H9 (cell line): Measurements from ENCODE around the gene BCAS3. TPM values are rescaled to one million over a fixed set of nuclear protein-coding genes. Genes with fewer than 3 reads are reported as not detected.
"Not testable (repeated sequence)": the region's sequence is repeated elsewhere in the genome, so short reads cannot be mapped to it uniquely, and the experiment has no call there.

Experiments
- DNase-seq: peaks from one replicate; pipeline ENCODE4 v3.0.0-alpha.2; 2017
- H2AFZ ChIP-seq: one replicate; pipeline ENCODE4 v1.6.1; 2013; ENCODE audit warnings: mild to moderate bottlenecking, low read length, control low read depth, moderate library complexity
- H2AK5ac ChIP-seq: 2 replicates; pipeline ENCODE4 v1.6.1; 2013; ENCODE audit warnings: low read length, control low read depth, mixed read lengths; ENCODE audit not compliant: insufficient read length
- H2BK120ac ChIP-seq: one replicate; pipeline ENCODE4 v1.6.1; 2013; ENCODE audit warnings: low read depth, mild to moderate bottlenecking, low read length, control low read depth, inconsistent platforms; ENCODE audit not compliant: poor library complexity, severe bottlenecking
- H2BK12ac ChIP-seq: 2 replicates; pipeline ENCODE4 v1.6.1; 2013; ENCODE audit warnings: low read length, control low read depth, mixed read lengths, low read depth; ENCODE audit not compliant: insufficient read length
- H2BK15ac ChIP-seq: 2 replicates; pipeline ENCODE4 v1.6.1; 2013; ENCODE audit warnings: low read depth, low read length, control low read depth
- H2BK20ac ChIP-seq: one replicate; pipeline ENCODE4 v1.6.1; 2013; ENCODE audit warnings: low read depth, mild to moderate bottlenecking, low read length, control low read depth, inconsistent platforms; ENCODE audit not compliant: poor library complexity, severe bottlenecking
- H2BK5ac ChIP-seq: 2 replicates; pipeline ENCODE4 v1.6.1; 2013; ENCODE audit warnings: low read length, control low read depth, mixed read lengths; ENCODE audit not compliant: insufficient read length
- H3K14ac ChIP-seq: 2 replicates; pipeline ENCODE4 v1.6.1; 2013; ENCODE audit warnings: low read length, control low read depth; ENCODE audit not compliant: insufficient read depth
- H3K18ac ChIP-seq: 2 replicates; pipeline ENCODE4 v1.6.1; 2013; ENCODE audit warnings: low read depth, mild to moderate bottlenecking, mixed read lengths, low read length, control low read depth; ENCODE audit not compliant: insufficient read length
- H3K23ac ChIP-seq: 2 replicates; pipeline ENCODE4 v1.6.1; 2013; ENCODE audit warnings: low read length, control low read depth, mixed read lengths, low read depth; ENCODE audit not compliant: insufficient read length
- H3K23me2 ChIP-seq: 2 replicates; pipeline ENCODE4 v1.6.1; 2013; ENCODE audit warnings: low read depth, mild to moderate bottlenecking, mixed read lengths, low read length, control low read depth; ENCODE audit not compliant: insufficient read length, poor library complexity, severe bottlenecking
- H3K27ac ChIP-seq: 2 replicates; pipeline ENCODE4 v1.5.1; 2013; ENCODE audit warnings: low read length, control low read depth, mixed read lengths, low read depth; ENCODE audit not compliant: insufficient read length
- H3K27me3 ChIP-seq: 2 replicates; pipeline ENCODE4 v1.6.1; 2013; ENCODE audit warnings: low read length, control low read depth, inconsistent platforms; ENCODE audit not compliant: insufficient read depth
- H3K4ac ChIP-seq: 2 replicates; pipeline ENCODE4 v1.6.1; 2013; ENCODE audit warnings: low read depth, mild to moderate bottlenecking, control low read depth, inconsistent platforms, low read length, moderate library complexity
- H3K4me1 ChIP-seq: 2 replicates; pipeline ENCODE4 v1.6.1; 2013; ENCODE audit warnings: low read length, control low read depth, inconsistent platforms; ENCODE audit not compliant: insufficient read depth
- H3K4me2 ChIP-seq: 2 replicates; pipeline ENCODE4 v1.6.1; 2013; ENCODE audit warnings: low read length, control low read depth, mixed read lengths; ENCODE audit not compliant: insufficient read length, insufficient read depth
- H3K56ac ChIP-seq: 2 replicates; pipeline ENCODE4 v1.6.1; 2013; ENCODE audit warnings: low read depth, mild to moderate bottlenecking, mixed read lengths, low read length, control low read depth; ENCODE audit not compliant: insufficient read length
- H3K79me1 ChIP-seq: 2 replicates; pipeline ENCODE4 v1.6.1; 2013; ENCODE audit warnings: low read depth, mild to moderate bottlenecking, moderate library complexity, low read length, control low read depth, inconsistent platforms; ENCODE audit not compliant: insufficient read depth, poor library complexity, severe bottlenecking
- H3K79me2 ChIP-seq: 2 replicates; pipeline ENCODE4 v1.6.1; 2013; ENCODE audit warnings: low read length, control low read depth, inconsistent platforms; ENCODE audit not compliant: insufficient read depth
- H3K9ac ChIP-seq: 2 replicates; pipeline ENCODE4 v1.6.1; 2013; ENCODE audit warnings: low read length, control low read depth, mixed read lengths; ENCODE audit not compliant: insufficient read length; ENCODE audit errors: extremely low read depth
- H3K9me3 ChIP-seq: one replicate; pipeline ENCODE4 v1.6.1; 2013; ENCODE audit warnings: low read depth, low read length, inconsistent platforms; ENCODE audit not compliant: control insufficient read depth
- H3T11ph ChIP-seq: one replicate; pipeline ENCODE4 v1.6.1; 2013; ENCODE audit warnings: mild to moderate bottlenecking, low read length, control low read depth, inconsistent platforms
- H4K20me1 ChIP-seq: one replicate; pipeline ENCODE4 v1.6.1; 2013; ENCODE audit not compliant: control insufficient read depth, insufficient read length, insufficient read depth
- H4K5ac ChIP-seq: 2 replicates; pipeline ENCODE4 v1.6.1; 2013; ENCODE audit warnings: low read depth, mild to moderate bottlenecking, mixed read lengths, low read length, control low read depth; ENCODE audit not compliant: insufficient read length
- H4K8ac ChIP-seq: replicated peaks from 2 replicates; pipeline ENCODE4 v1.6.1; 2013; ENCODE audit warnings: low read length, control low read depth, mixed read lengths, low read depth; ENCODE audit not compliant: insufficient read length
- H4K91ac ChIP-seq: 2 replicates; pipeline ENCODE4 v1.6.1; 2013; ENCODE audit warnings: low read depth, mild to moderate bottlenecking, moderate library complexity, mixed read lengths, low read length, control low read depth; ENCODE audit not compliant: insufficient read length
- H3K27ac Mint-ChIP-seq, 3 experiments: 2 replicates in 2 of 3; 3 replicates in 1 of 3; pipeline ENCODE4 v1.8.0; 2020 to 2021; ENCODE audit warnings: mixed read lengths in 3 of 3, mild to moderate bottlenecking in 1 of 3, moderate library complexity in 1 of 3
- H3K27me3 Mint-ChIP-seq: 2 replicates; pipeline ENCODE4 v1.8.0; 2021; ENCODE audit warnings: low read depth, mild to moderate bottlenecking, moderate library complexity, mixed read lengths
- H3K36me3 Mint-ChIP-seq, 3 experiments: 2 replicates in 2 of 3; 3 replicates in 1 of 3; pipeline ENCODE4 v1.8.0; 2020 to 2021; ENCODE audit warnings: low read depth in 3 of 3, mixed read lengths in 3 of 3; ENCODE audit not compliant: insufficient read depth in 1 of 3
- H3K4me1 Mint-ChIP-seq, 2 experiments: 2 replicates each; pipeline ENCODE4 v1.8.0; 2020; ENCODE audit warnings: mixed read lengths in 2 of 2
- H3K4me3 Mint-ChIP-seq, 2 experiments: 2 replicates in 1 of 2; 3 replicates in 1 of 2; pipeline ENCODE4 v1.8.0; 2020 to 2021; ENCODE audit warnings: mild to moderate bottlenecking in 2 of 2, mixed read lengths in 2 of 2, moderate library complexity in 1 of 2
- H3K9me3 Mint-ChIP-seq, 2 experiments: 2 replicates in 1 of 2; 3 replicates in 1 of 2; pipeline ENCODE4 v1.8.0; 2020; ENCODE audit warnings: mild to moderate bottlenecking in 2 of 2, mixed read lengths in 2 of 2, moderate library complexity in 1 of 2
- WGBS: extraction: QIAGEN DNeasy Blood & Tissue Kit; methylation state at CpG from one replicate; pipeline ENCODE4 v1.1.7; 2013; ENCODE audit warnings: missing lambda C conversion rate, low lambda C conversion rate, mixed read lengths; ENCODE audit not compliant: insufficient read length; ENCODE audit errors: extremely low coverage; 5-methylcytosine and 5-hydroxymethylcytosine counted together
- total RNA-seq: library from RNA; stranded (reverse); gene quantifications from 2 replicates; pipeline ENCODE4 v1.2.1, GENCODE V29; 2021
- TF ChIP-seq, protein P1 (sequence below): fragments of 200-600 bp; sonication (generic); conservative IDR thresholded peaks from 3 replicates; pipeline ENCODE4 v1.8.0; 2021; ENCODE audit warnings: antibody characterized with exemption, mild to moderate bottlenecking

BCAS3 gene
- total RNA-seq, 1 experiment from 2014 or later: 22.4 TPM

- H3K27ac Mint-ChIP-seq: no peak overlapping the region; a peak in 1 of 7 replicates
Measured at GRCh38 chr17:60971515-60972369, 294.1 kb downstream of the BCAS3 start.

GRCh38 chr17:60976861-60977260, 299.2 kb downstream of the BCAS3 start:
- H2BK5ac ChIP-seq, H3K79me2 ChIP-seq, H3K9ac ChIP-seq, H3K27me3 Mint-ChIP-seq, H3K4me3 Mint-ChIP-seq, H2AFZ ChIP-seq, H3K23me2 ChIP-seq, H3K27me3 ChIP-seq, H3K36me3 Mint-ChIP-seq, H3K27ac Mint-ChIP-seq, H3T11ph ChIP-seq, H3K79me1 ChIP-seq, H4K20me1 ChIP-seq, H4K8ac ChIP-seq, H2AK5ac ChIP-seq, H3K14ac ChIP-seq, H3K56ac ChIP-seq, H3K4me1 ChIP-seq, DNase-seq, H3K27ac ChIP-seq, H4K91ac ChIP-seq, H2BK20ac ChIP-seq, H3K23ac ChIP-seq, H3K9me3 ChIP-seq, H3K4me1 Mint-ChIP-seq, H2BK12ac ChIP-seq, H2BK15ac ChIP-seq, H4K5ac ChIP-seq, H3K18ac ChIP-seq, H2BK120ac ChIP-seq, H3K4me2 ChIP-seq, H3K4ac ChIP-seq: not testable (repeated sequence)
- peaks cover 7 to 10% of the 10 kb centered on the region in 2 experiments; a peak in 4 of 5 replicates for H3K9me3 Mint-ChIP-seq
- WGBS: no CpG with 5 or more reads among the region's 23 CpGs

More at GRCh38 chr17:60971515-60972369, 294.1 kb downstream of the BCAS3 start:
- Histone ChIP-seq H3K79me2 (no peaks in the 10 kb centered on the region), H2AK5ac (no peak overlapping the region), H3K79me1 (no peaks in the 10 kb centered on the region), H3K14ac (no peak overlapping the region), H2BK15ac (no peak overlapping the region), H2AFZ (no peak overlapping the region), H3T11ph (no peak overlapping the region), H3K9me3 (no peaks in the 10 kb centered on the region), H3K56ac (no peak overlapping the region), H2BK20ac (no peak overlapping the region), H3K9ac (no peak overlapping the region), H3K27ac (no peak overlapping the region), H3K18ac (no peak overlapping the region), H2BK120ac (no peak overlapping the region), H4K91ac (no peak overlapping the region), H2BK5ac (no peak overlapping the region), H4K8ac (no peak overlapping the region), H3K27me3 (no peaks in the 10 kb centered on the region), H3K4ac (no peak overlapping the region), H3K23ac (no peak overlapping the region), H3K4me2 (no peak overlapping the region), H4K5ac (no peak overlapping the region), H3K23me2 (no peaks in the 10 kb centered on the region), H3K4me1 (no peaks in the 10 kb centered on the region), H2BK12ac (no peak overlapping the region), H4K20me1 (no peaks in the 10 kb centered on the region)
- TF ChIP-seq, protein P1, sequence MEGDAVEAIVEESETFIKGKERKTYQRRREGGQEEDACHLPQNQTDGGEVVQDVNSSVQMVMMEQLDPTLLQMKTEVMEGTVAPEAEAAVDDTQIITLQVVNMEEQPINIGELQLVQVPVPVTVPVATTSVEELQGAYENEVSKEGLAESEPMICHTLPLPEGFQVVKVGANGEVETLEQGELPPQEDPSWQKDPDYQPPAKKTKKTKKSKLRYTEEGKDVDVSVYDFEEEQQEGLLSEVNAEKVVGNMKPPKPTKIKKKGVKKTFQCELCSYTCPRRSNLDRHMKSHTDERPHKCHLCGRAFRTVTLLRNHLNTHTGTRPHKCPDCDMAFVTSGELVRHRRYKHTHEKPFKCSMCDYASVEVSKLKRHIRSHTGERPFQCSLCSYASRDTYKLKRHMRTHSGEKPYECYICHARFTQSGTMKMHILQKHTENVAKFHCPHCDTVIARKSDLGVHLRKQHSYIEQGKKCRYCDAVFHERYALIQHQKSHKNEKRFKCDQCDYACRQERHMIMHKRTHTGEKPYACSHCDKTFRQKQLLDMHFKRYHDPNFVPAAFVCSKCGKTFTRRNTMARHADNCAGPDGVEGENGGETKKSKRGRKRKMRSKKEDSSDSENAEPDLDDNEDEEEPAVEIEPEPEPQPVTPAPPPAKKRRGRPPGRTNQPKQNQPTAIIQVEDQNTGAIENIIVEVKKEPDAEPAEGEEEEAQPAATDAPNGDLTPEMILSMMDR: peak; percentile 82
- Mint-ChIP-seq H3K36me3 (peaks cover 0 to 18% (median 3%) of the 10 kb centered on the region in 3 experiments; a peak in 4 of 7 replicates), H3K27me3 (no peaks in the 10 kb centered on the region), H3K4me1 (peaks cover 4 to 10% of the 10 kb centered on the region in 2 experiments), H3K4me3 (no peak overlapping the region), H3K9me3 (peaks cover 8 to 10% of the 10 kb centered on the region in 2 experiments; a peak in 3 of 5 replicates)
- DNase-seq: peak; percentile 64
- no CpG with 5 or more reads among the region's 6 CpGs for WGBS
